COLO829 (cell line): ENCODE results near the gene FAM204A.

Source experiments
- DNase-seq: peaks from one replicate; pipeline ENCODE4 v3.0.0; 2012; ENCODE audit warnings: low spot score

Gene FAM204A

DNA sequence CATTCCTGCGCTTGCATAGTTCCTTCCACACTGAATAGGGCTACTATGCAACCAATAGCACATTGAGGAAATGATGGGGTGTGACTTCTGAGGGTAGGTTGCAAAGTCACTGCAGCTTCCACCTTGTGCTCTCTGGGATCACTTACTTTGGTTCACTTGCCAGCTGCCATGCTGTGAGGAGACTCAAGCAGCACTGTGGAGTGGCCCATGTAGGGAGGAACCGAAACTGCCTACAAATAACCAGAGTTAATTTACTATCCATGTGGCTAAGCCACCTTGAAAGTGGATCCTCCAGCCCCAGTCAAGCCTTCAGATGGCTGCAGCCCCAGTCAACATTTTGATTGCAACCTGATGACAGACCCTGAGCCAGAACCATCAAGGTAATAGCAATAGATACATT is 64.3 kb downstream of the FAM204A start:
- no peak for DNase-seq

DNA sequence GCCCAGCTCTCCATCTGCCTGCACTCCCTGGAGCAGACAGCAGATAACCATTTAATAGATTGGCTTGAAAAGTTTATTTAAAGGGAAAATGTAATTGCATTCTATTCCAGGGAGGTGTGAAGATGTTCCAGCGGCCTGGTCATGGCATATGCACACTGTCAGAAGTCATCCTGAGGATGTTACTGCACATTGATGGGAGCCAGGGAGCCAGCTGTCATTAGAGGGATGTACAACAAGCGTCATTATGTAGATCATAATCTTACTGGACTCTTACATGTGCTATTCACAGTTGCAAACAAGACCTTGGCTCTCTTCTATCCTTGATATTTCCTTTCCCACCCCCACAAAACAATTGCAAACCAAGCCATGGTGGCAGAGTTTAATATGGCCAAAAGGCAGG is 65.4 kb downstream of the FAM204A start:
- no peak for DNase-seq

- DNase-seq = no peak
Observed at GRCh38 chr10:118276204-118276603, 65.9 kb downstream of the FAM204A start.

- DNase-seq = no peak
Observed at GRCh38 chr10:118273662-118274061, 68.5 kb downstream of the FAM204A start.

GRCh38 chr10:118272767-118273166 is 69.4 kb downstream of the FAM204A start:
- DNase-seq = no peak

DNA sequence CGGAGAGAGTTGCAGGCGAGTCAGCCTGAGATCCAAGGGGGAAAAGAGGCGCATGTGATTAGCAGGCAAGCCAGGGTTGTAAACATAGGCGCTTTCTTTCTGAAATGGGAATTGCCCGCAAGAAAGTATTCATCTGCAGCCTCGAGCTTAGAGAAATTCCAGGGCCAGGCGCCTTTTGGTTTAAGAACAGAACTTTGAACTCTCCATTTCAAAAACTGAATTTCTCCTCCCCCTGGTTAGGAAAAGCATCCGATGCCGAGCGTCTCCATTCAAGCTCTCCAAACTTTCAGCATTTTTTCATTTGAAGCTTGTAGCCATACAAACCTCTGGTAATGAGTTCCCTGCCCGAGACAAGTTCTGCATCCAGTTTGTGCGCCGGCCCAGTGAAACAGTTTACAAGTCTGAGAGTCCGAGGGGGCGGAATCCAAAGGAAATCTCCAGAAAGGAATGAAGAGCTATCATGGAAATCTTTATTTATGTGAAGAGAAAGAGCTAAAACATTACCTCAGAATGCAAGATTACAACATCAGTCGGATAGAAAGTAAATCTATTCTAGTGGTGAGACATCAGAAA is 69.9 kb downstream of the FAM204A start:
- no peak for DNase-seq

DNA sequence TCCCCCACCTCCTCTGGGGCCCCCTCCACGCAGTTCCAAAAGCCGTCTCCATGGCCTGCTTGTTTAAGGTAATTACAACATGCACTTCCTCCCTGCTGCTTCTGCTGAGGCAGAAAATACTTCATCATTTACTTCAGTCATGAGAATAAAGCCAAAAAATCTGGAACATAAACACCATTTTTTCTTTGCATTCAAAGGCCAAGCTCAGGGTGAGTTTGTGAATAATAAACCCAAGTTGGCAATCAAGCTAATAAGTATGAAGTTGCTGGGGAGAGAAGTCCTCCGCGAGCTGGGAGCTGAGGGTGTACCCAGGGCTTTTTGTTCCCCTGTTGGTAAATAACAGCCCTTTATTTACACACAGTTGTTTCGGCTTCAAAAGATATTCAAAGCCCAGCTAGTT is 70.5 kb downstream of the FAM204A start:
- DNase-seq = no peak

DNA sequence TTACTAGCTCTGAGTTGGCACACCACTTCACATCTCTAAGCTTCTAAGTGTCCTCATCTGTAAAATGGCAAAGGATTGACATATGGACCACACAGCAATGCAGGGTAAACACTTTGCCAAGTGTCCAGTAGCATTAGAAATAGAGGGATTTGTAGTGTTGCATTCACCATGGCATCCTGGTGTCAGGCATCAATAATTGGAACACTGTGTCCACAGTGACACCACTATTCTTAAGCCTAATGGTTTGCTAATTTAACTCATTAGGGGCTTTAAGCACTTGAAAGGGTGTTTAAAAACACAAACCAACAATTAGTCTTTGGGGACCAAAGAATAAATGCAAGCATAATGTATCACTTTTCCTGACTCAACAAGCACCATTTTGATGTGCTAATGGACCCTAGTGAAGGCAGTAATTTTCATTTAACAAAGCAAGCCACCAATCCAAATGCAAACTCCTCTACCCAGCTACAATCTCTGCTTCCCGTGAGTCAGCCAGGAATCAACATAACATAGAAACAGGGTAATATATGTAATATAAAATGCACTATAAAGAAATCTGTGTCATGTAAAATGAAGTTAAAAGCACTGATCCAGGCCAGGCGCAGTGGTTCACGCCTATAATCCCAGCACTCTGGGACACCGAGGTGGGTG is 75.9 kb downstream of the FAM204A start:
- DNase-seq = no peak

DNA sequence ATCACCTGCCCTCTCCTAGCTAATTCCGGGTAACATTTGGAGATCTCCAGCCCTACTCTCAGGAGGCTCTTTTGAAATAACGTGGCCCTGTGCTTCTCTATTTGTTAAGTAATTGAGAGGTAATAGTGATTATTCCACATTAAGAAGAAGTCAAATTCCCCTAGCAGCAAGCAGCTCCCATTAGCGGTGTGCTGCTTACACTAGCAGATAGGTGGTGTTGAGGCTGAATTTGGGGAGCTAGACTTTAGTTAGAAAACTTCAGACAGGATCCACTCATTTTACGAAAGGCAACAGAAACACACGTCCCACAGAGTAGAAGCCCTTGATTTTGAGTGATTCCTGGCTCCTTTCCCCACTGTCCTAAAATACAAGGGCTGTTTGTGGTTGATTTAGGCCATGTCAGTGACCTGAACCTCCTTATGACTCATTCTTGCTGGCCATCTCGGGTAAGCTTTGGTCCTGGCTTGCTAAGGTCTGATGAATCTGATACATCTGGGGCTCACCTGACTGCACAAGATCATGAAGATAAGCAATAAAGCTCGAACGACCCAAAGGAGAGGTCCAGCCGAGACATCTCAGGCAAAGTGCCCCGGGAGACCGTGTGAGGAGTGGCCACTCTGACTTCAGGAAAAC is 77.2 kb downstream of the FAM204A start:
- no peak for DNase-seq

GRCh38 chr10:118264252-118264651 is 77.9 kb downstream of the FAM204A start:
- no peak for DNase-seq

DNA sequence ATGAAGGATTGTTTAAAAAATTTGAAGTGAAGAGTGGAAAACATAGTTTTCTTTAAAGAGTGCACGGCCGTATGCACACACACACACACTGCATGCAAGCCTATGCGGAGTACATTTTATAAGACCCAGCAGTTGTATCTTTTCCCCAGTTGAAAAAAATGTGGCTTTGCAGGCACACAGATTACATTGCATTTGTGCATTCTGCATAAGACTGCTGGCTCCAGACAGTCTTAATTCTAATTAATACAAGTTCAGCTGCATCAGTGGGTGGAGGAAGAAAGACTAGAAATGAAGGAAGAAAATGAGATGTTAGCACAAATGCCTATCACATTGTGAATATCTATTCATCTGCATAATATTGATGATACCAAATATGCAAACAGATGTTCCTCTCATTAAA is 79.6 kb downstream of the FAM204A start:
- DNase-seq = no peak

- DNase-seq = peak; percentile 28
Observed at GRCh38 chr10:118259288-118259906, 82.7 kb downstream of the FAM204A start.

GRCh38 chr10:118258285-118258684 is 83.8 kb downstream of the FAM204A start:
- DNase-seq = no peak

GRCh38 chr10:118256825-118257570 is 85.1 kb downstream of the FAM204A start:
- DNase-seq = no peak

DNA sequence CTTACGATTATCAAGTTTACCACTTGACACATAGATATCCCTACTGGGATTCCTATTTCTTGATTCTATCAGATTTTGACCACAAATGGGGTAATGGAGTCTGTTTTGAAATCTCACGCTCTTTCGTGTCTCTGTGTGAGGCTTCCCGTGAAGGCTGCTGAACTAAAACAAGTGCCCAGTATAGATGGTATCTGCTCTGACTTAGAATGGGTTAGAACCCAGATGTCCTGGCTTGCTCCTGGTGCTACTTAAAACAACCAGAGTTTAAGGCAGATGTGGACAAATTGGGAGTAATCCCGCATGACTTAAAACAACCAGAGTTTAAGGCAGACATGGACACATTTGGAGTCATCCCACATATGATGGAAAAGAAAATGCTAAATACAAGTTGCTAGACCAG is 85.9 kb downstream of the FAM204A start:
- DNase-seq = no peak

DNA sequence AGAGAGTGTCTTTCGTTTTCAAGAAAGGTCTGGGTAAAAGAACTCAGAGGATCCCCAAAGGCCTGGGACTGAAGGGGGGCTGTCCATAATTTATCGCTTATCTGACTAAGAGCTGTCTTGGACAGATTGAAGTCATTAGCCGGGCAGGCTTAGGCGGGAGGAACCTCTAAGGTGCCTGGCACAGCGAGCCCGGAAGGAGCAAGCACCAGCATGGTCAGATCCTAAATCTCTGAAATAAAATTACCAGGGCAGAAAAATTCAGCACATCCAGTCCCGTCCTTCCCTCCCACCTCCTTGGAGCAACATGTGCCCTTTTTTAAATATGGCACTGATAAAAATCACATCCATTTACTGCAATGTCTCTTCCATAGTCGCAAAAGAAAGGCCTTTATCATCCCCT is 86.8 kb downstream of the FAM204A start:
- DNase-seq = no peak

DNA sequence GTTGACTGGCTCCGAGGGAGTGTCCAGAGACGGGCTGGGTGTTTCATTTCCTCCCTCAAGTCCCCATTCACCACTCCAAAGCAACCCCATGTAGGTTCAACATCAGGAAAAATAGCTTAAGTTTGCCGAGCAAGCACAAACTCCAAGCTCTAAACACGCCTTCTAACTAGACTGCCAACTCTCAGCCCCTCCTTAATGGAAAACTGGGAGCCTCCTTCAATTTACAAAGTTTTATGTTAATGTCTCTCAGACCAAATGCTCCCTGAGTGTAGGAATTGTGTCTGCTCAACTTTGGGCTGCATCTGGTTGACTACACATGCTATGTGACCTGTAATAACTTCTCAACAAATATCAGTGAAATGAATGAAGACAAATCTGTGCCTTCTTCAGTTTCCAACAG is 87.5 kb downstream of the FAM204A start:
- DNase-seq = no peak

DNA sequence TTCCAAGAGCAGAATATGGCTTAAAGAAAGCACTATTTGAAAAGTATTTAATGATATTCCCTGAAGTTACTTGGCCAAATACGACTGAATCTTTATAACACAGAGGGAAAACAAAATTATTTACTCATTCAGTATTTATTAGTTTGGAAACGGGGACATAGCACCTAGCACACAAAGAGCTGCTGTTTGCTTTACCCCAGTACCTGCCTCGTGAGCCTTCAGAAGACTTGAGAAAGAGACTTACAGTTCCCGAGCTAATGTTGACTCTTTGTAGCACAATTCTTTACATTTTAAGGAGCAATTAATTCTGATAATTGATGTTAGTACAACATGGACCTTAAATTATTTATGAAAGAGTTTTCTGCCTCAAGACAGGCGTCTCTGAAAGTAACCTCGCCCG is 88.7 kb downstream of the FAM204A start:
- no peak for DNase-seq

GRCh38 chr10:118251791-118252190 is 90.3 kb downstream of the FAM204A start:
- no peak for DNase-seq

- no peak for DNase-seq
Observed at GRCh38 chr10:118249714-118250113, 92.4 kb downstream of the FAM204A start.
